ENCODE measurements around the gene TEAD2.

- no peak for TF ChIP-seq CTCF (IDR thresholded peaks at IDR 0.05)
- TF ChIP-seq ZFX (IDR thresholded peaks at IDR 0.05; ENCODE audit: borderline replicate concordance) = no peak
Measured at GRCh38 chr19:49390131-49390928, 28.1 kb upstream of the TEAD2 start.
